Esophagus muscularis mucosa (tissue), 4 donors: ENCODE measurements around the gene RTCB. TPM values are rescaled to one million over a fixed set of nuclear protein-coding genes. Genes with fewer than 3 reads are reported as not detected.
A peak's percentile ranks its signal among the peaks of the same experiment; 100 is the strongest.

Source experiments
- DNase-seq: peaks from one replicate; pipeline ENCODE4 v3.0.0-alpha.2; 2017; ENCODE audit errors: extremely low spot score
- H3K27ac ChIP-seq, 4 donors: fragments of 200-600 bp; sonication (generic); replicated peaks in 1 of 4; 1 replicate in 3 of 4; 2 replicates in 1 of 4; pipeline ENCODE4 v1.5.1; 2016 to 2019; ENCODE audit warnings: mild to moderate bottlenecking in 1 of 4
- H3K27me3 ChIP-seq, 4 donors: fragments of 200-600 bp; sonication (generic); one replicate each; pipeline versions ENCODE4 v1.5.1 to v1.6.0; 2016 to 2019
- H3K36me3 ChIP-seq, 4 donors: fragments of 200-600 bp; sonication (generic); one replicate each; pipeline ENCODE4 v1.5.1; 2016 to 2019
- H3K4me1 ChIP-seq, 4 donors: fragments of 200-600 bp; sonication (generic); one replicate each; pipeline ENCODE4 v1.5.1; 2016 to 2019
- H3K4me3 ChIP-seq, 4 donors: fragments of 200-600 bp; sonication (generic); 1 replicate in 2 of 4; 2 replicates in 2 of 4; pipeline ENCODE4 v1.5.1; 2016 to 2019; ENCODE audit warnings: mild to moderate bottlenecking in 4 of 4, moderate library complexity in 1 of 4
- H3K9me3 ChIP-seq, 4 donors: fragments of 200-600 bp; sonication (generic); 1 replicate in 3 of 4; 2 replicates in 1 of 4; pipeline ENCODE4 v1.5.1; 2016 to 2019
- CTCF ChIP-seq, 3 experiments: fragments of 200-600 bp in 2 of 3; fragments of 450-650 bp in 1 of 3; sonication (generic) in 2 of 3; IDR thresholded peaks; one replicate each; pipeline ENCODE4 v1.5.1; 2017 to 2019; ENCODE audit warnings: antibody characterized with exemption in 3 of 3, mild to moderate bottlenecking in 2 of 3, moderate library complexity in 1 of 3
- EP300 ChIP-seq: sonication (generic); formaldehyde crosslinking; IDR thresholded peaks from one replicate; pipeline ENCODE4 v1.6.1; 2017; ENCODE audit warnings: antibody characterized with exemption
- POLR2A ChIP-seq: fragments of 450-650 bp; IDR thresholded peaks from one replicate; pipeline ENCODE4 v1.6.1; 2017; ENCODE audit warnings: antibody characterized with exemption, moderate library complexity, mild to moderate bottlenecking, low read depth
- POLR2AphosphoS5 ChIP-seq, 2 donors: sonication (generic); formaldehyde crosslinking; IDR thresholded peaks; one replicate each; pipeline ENCODE4 v1.6.1; 2017; ENCODE audit warnings: antibody characterized with exemption in 2 of 2
- WGBS: methylation state at CpG from one replicate; pipeline ENCODE4 v1.1.5; 2018; 5-methylcytosine and 5-hydroxymethylcytosine counted together
- intact Hi-C: fragments of 100-400 bp; cut with DNase I; formaldehyde crosslinking; loops from one replicate; pipeline ENCODE4 v1.15.1; 2023
- total RNA-seq, 4 donors: library from RNA; depleted of rRNA; stranded (reverse); fragments of >200 nt; gene quantifications; one replicate each; pipeline versions ENCODE4 v1.1.0 to v1.2.1, GENCODE V29; 2016

Gene RTCB
- total RNA-seq, result 10 to 100 TPM; 46.9 to 71.0 (median 59.1) TPM

- Histone ChIP-seq H3K27me3 (no peaks in the 10 kb centered on the region), H3K27ac (peak within 1 kb of the TSS; percentile 65 to 75 (median 68)), H3K4me1 (peaks cover 18 to 31% (median 25%) of the 10 kb centered on the region in 4 donors), H3K9me3 (no peaks in the 10 kb centered on the region), H3K36me3 (peaks cover 7 to 17% (median 13%) of the 10 kb centered on the region in 4 donors), H3K4me3 (peak within 1 kb of the TSS; percentile 64 to 92 (median 84))
- intact Hi-C loops, result loop anchor here (5.0 kb wide), 1 partner anchor 60 kb away; the partner anchor contains the start of gene FBXO7
- TF ChIP-seq POLR2AphosphoS5 (IDR thresholded peaks at IDR 0.05), result peak; percentile 89 to 95
- no peak for TF ChIP-seq CTCF (IDR thresholded peaks at IDR 0.05)
- TF ChIP-seq POLR2A, result no peak
- TF ChIP-seq EP300, result no peak
- DNase-seq, result peak; percentile 93
- 6% methylated on average over 15 of the region's 40 CpGs for WGBS
Observed at GRCh38 chr22:32411829-32412592, at the start of gene RTCB. Gene RTCB, minus strand, starts transcription at chr22:32412247. Its CDS starts 91 bp downstream, at chr22:32412156.

GRCh38 chr22:32457031-32457430, 45.0 kb upstream of the RTCB start:
- TF ChIP-seq POLR2A, result no peak
- TF ChIP-seq EP300, result no peak
- no peak for TF ChIP-seq POLR2AphosphoS5 (IDR thresholded peaks at IDR 0.05)
- TF ChIP-seq CTCF (IDR thresholded peaks at IDR 0.05), result no peak
- WGBS, result 86% methylated on average over 4 of the region's 4 CpGs
- intact Hi-C loops, result no loop called here
- Histone ChIP-seq H3K4me3 (no peak overlapping the region), H3K4me1 (no peaks in the 10 kb centered on the region), H3K36me3 (no peaks in the 10 kb centered on the region), H3K27ac (no peak overlapping the region), H3K9me3 (no peaks in the 10 kb centered on the region), H3K27me3 (peaks cover 0 to 57% (median 0%) of the 10 kb centered on the region in 4 donors)
- no peak for DNase-seq

- Histone ChIP-seq H3K4me3 (no peak overlapping the region), H3K27ac (no peak overlapping the region), H3K4me1 (no peaks in the 10 kb centered on the region), H3K9me3 (no peaks in the 10 kb centered on the region), H3K36me3 (no peaks in the 10 kb centered on the region), H3K27me3 (peaks cover 0 to 48% (median 0%) of the 10 kb centered on the region in 4 donors)
- DNase-seq, result no peak
- TF ChIP-seq EP300 (no peak), POLR2AphosphoS5 (IDR thresholded peaks at IDR 0.05) (no peak), CTCF (IDR thresholded peaks at IDR 0.05) (no peak), POLR2A (no peak)
- intact Hi-C loops, result no loop called here
- 76% methylated on average over 4 of the region's 4 CpGs for WGBS
Observed at GRCh38 chr22:32448980-32449379, 36.9 kb upstream of the RTCB start.

GRCh38 chr22:32446321-32446720, 34.3 kb upstream of the RTCB start:
- Histone ChIP-seq H3K27ac (no peak overlapping the region), H3K4me3 (no peak overlapping the region), H3K4me1 (no peaks in the 10 kb centered on the region), H3K36me3 (no peaks in the 10 kb centered on the region), H3K27me3 (peaks cover 0 to 57% (median 0%) of the 10 kb centered on the region in 4 donors), H3K9me3 (no peaks in the 10 kb centered on the region)
- TF ChIP-seq POLR2AphosphoS5 (IDR thresholded peaks at IDR 0.05) (no peak), EP300 (no peak), CTCF (IDR thresholded peaks at IDR 0.05) (no peak), POLR2A (no peak)
- intact Hi-C loops, result no loop called here
- no peak for DNase-seq
- 62% methylated on average over 1 of the region's 1 CpG for WGBS
